GM23338 (cell line): ENCODE data around the gene TSPAN7. TPM values are rescaled to one million over a fixed set of nuclear protein-coding genes. Genes with fewer than 3 reads are reported as not detected.

Source experiments
- EZH2 ChIP-seq: fragments of 200-600 bp; sonication (generic); IDR thresholded peaks from one replicate; pipeline ENCODE4 v1.8.0; 2017; ENCODE audit warnings: antibody characterized with exemption, mild to moderate bottlenecking, low read depth; ENCODE audit not compliant: unreplicated experiment
- EZH2phosphoT487 ChIP-seq: fragments of 200-600 bp; sonication (generic); IDR thresholded peaks from one replicate; pipeline ENCODE4 v1.8.1; 2018; ENCODE audit warnings: antibody characterized with exemption; ENCODE audit not compliant: unreplicated experiment
- JUNB ChIP-seq: IDR thresholded peaks from one replicate; pipeline ENCODE4 v1.6.1; 2016; ENCODE audit warnings: antibody characterized with exemption; ENCODE audit not compliant: unreplicated experiment
- NANOG ChIP-seq: IDR thresholded peaks from 2 replicates; pipeline ENCODE4 v1.6.1; 2016; ENCODE audit warnings: antibody characterized with exemption, borderline replicate concordance
- POLR2AphosphoS5 ChIP-seq: IDR thresholded peaks from 2 replicates; pipeline ENCODE4 v1.6.1; 2016; ENCODE audit warnings: antibody characterized with exemption, low read depth
- ZNF114 ChIP-seq: fragments of 250-450 bp; sonication (Bioruptor Pico); IDR thresholded peaks from 2 replicates; pipeline ENCODE4 v1.5.0; 2020; ENCODE audit warnings: mild to moderate bottlenecking, moderate library complexity
- ZNF331 ChIP-seq: fragments of 250-450 bp; sonication (Bioruptor Pico); IDR thresholded peaks from 2 replicates; pipeline ENCODE4 v1.5.0; 2020; ENCODE audit warnings: low read depth, mild to moderate bottlenecking, moderate library complexity
- polyA plus RNA-seq: library from polyadenylated mRNA; unstranded; fragments of >200 nt; fragmentation: Nextera tagmentation; extraction: Ambion mirVana; gene quantifications from 2 replicates; pipeline ENCODE4 v1.2.1, GENCODE V29; 2016
- total RNA-seq: library from RNA; depleted of rRNA; stranded (reverse); fragments of >200 nt; shearing (Covaris generic); gene quantifications from 2 replicates; pipeline ENCODE4 v1.2.3, GENCODE V29; 2014
- TF ChIP-seq, protein P1 (sequence below): fragments of 250-450 bp; sonication (Bioruptor Pico); IDR thresholded peaks from 2 replicates; pipeline ENCODE4 v1.5.0; 2020; ENCODE audit warnings: mild to moderate bottlenecking, moderate library complexity
- TF ChIP-seq, protein P2 (sequence below): IDR thresholded peaks from one replicate; pipeline ENCODE4 v1.6.1; 2018; ENCODE audit warnings: antibody characterized with exemption; ENCODE audit not compliant: unreplicated experiment
- TF ChIP-seq, protein P3 (sequence below): IDR thresholded peaks from 2 replicates; pipeline ENCODE4 v1.6.1; 2016; ENCODE audit warnings: antibody characterized with exemption

Gene TSPAN7
- total and polyA plus RNA-seq, 2 experiments from 2014 or later, result 7.2 to 11.5 TPM

DNA sequence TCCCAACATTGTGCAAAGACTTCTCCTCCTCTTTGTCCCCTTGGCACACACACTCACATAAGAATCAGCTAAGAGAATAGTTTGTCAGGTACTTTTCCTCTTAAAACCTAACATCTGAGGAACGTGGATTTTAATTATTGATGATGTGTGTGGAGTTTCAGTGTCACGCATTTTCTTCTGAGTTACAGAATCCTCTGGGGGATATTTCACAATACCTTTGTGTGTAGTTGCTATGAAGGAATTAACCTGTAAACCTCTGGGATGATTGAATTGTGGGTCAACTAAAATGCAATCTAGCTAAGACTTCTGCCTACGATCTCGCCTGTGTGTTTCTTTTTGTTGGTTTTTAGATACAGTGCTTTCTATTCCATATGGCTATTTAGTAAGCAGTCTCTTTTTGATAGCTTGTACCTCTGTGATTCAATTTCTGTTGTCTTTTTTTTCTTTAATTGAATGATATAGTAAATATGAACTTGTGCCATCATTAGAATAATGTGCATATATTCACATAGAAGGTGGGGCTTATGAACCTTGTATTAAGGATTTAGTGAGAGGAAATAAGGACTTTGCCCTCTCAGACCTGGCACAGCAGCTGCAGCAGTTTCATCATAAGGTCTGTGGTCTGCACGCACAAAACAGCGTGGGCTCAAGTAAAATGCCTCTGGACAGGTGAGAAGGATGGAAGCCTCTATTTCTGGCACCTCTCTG is 99.2 kb downstream of the TSPAN7 start (continued):
- TF ChIP-seq, protein P1, sequence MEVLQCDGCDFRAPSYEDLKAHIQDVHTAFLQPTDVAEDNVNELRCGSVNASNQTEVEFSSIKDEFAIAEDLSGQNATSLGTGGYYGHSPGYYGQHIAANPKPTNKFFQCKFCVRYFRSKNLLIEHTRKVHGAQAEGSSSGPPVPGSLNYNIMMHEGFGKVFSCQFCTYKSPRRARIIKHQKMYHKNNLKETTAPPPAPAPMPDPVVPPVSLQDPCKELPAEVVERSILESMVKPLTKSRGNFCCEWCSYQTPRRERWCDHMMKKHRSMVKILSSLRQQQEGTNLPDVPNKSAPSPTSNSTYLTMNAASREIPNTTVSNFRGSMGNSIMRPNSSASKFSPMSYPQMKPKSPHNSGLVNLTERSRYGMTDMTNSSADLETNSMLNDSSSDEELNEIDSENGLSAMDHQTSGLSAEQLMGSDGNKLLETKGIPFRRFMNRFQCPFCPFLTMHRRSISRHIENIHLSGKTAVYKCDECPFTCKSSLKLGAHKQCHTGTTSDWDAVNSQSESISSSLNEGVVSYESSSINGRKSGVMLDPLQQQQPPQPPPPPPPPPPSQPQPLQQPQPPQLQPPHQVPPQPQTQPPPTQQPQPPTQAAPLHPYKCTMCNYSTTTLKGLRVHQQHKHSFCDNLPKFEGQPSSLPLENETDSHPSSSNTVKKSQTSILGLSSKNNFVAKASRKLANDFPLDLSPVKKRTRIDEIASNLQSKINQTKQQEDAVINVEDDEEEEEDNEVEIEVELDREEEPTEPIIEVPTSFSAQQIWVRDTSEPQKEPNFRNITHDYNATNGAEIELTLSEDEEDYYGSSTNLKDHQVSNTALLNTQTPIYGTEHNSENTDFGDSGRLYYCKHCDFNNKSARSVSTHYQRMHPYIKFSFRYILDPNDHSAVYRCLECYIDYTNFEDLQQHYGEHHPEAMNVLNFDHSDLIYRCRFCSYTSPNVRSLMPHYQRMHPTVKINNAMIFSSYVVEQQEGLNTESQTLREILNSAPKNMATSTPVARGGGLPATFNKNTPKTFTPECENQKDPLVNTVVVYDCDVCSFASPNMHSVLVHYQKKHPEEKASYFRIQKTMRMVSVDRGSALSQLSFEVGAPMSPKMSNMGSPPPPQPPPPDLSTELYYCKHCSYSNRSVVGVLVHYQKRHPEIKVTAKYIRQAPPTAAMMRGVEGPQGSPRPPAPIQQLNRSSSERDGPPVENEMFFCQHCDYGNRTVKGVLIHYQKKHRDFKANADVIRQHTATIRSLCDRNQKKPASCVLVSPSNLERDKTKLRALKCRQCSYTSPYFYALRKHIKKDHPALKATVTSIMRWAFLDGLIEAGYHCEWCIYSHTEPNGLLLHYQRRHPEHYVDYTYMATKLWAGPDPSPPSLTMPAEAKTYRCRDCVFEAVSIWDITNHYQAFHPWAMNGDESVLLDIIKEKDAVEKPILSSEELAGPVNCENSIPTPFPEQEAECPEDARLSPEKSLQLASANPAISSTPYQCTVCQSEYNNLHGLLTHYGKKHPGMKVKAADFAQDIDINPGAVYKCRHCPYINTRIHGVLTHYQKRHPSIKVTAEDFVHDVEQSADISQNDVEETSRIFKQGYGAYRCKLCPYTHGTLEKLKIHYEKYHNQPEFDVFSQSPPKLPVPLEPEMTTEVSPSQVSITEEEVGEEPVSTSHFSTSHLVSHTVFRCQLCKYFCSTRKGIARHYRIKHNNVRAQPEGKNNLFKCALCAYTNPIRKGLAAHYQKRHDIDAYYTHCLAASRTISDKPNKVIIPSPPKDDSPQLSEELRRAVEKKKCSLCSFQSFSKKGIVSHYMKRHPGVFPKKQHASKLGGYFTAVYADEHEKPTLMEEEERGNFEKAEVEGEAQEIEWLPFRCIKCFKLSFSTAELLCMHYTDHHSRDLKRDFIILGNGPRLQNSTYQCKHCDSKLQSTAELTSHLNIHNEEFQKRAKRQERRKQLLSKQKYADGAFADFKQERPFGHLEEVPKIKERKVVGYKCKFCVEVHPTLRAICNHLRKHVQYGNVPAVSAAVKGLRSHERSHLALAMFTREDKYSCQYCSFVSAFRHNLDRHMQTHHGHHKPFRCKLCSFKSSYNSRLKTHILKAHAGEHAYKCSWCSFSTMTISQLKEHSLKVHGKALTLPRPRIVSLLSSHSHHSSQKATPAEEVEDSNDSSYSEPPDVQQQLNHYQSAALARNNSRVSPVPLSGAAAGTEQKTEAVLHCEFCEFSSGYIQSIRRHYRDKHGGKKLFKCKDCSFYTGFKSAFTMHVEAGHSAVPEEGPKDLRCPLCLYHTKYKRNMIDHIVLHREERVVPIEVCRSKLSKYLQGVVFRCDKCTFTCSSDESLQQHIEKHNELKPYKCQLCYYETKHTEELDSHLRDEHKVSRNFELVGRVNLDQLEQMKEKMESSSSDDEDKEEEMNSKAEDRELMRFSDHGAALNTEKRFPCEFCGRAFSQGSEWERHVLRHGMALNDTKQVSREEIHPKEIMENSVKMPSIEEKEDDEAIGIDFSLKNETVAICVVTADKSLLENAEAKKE (CRISPR knock-in tag), result no peak
- TF ChIP-seq EZH2 (no peak), ZNF331 (CRISPR knock-in tag) (no peak), NANOG (no peak), EZH2phosphoT487 (no peak), ZNF114 (CRISPR knock-in tag) (no peak), POLR2AphosphoS5 (no peak), JUNB (no peak)
- TF ChIP-seq, protein P2, sequence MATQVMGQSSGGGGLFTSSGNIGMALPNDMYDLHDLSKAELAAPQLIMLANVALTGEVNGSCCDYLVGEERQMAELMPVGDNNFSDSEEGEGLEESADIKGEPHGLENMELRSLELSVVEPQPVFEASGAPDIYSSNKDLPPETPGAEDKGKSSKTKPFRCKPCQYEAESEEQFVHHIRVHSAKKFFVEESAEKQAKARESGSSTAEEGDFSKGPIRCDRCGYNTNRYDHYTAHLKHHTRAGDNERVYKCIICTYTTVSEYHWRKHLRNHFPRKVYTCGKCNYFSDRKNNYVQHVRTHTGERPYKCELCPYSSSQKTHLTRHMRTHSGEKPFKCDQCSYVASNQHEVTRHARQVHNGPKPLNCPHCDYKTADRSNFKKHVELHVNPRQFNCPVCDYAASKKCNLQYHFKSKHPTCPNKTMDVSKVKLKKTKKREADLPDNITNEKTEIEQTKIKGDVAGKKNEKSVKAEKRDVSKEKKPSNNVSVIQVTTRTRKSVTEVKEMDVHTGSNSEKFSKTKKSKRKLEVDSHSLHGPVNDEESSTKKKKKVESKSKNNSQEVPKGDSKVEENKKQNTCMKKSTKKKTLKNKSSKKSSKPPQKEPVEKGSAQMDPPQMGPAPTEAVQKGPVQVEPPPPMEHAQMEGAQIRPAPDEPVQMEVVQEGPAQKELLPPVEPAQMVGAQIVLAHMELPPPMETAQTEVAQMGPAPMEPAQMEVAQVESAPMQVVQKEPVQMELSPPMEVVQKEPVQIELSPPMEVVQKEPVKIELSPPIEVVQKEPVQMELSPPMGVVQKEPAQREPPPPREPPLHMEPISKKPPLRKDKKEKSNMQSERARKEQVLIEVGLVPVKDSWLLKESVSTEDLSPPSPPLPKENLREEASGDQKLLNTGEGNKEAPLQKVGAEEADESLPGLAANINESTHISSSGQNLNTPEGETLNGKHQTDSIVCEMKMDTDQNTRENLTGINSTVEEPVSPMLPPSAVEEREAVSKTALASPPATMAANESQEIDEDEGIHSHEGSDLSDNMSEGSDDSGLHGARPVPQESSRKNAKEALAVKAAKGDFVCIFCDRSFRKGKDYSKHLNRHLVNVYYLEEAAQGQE, result no peak
- TF ChIP-seq, protein P3, sequence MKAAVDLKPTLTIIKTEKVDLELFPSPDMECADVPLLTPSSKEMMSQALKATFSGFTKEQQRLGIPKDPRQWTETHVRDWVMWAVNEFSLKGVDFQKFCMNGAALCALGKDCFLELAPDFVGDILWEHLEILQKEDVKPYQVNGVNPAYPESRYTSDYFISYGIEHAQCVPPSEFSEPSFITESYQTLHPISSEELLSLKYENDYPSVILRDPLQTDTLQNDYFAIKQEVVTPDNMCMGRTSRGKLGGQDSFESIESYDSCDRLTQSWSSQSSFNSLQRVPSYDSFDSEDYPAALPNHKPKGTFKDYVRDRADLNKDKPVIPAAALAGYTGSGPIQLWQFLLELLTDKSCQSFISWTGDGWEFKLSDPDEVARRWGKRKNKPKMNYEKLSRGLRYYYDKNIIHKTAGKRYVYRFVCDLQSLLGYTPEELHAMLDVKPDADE, result no peak
